ENCODE data around the gene PIP4K2B. TPM values are rescaled to one million over a fixed set of nuclear protein-coding genes. Genes with fewer than 3 reads are reported as not detected.

Gene PIP4K2B
- total RNA-seq, 1 donor from 2014 or later, result 21.9 TPM

GRCh38 chr17:38815576-38816193 is 16.3 kb upstream of the PIP4K2B start:
- TF ChIP-seq CTCF (IDR thresholded peaks at IDR 0.05; ENCODE audit: insufficient read depth, low read length, severe bottlenecking), result peak; percentile 39
- H3K4me3 ChIP-seq (ENCODE audit: low read depth, low read length), result no peak overlapping the region
- DNase-seq (ENCODE audit: low read depth), result peak; percentile 37
- FAIRE-seq, result no peak
- no peaks in the 10 kb centered on the region for H3K27me3 ChIP-seq (ENCODE audit: control insufficient read depth, insufficient read depth, low read length)
- peaks cover 10% of the 10 kb centered on the region for H3K36me3 ChIP-seq (ENCODE audit: control insufficient read depth, insufficient read depth, low read length)

GRCh38 chr17:38809828-38810227 is 10.5 kb upstream of the PIP4K2B start:
- FAIRE-seq, result no peak
- no peaks in the 10 kb centered on the region for H3K27me3 ChIP-seq (ENCODE audit: control insufficient read depth, insufficient read depth, low read length)
- peaks cover 26% of the 10 kb centered on the region for H3K36me3 ChIP-seq (ENCODE audit: control insufficient read depth, insufficient read depth, low read length)
- DNase-seq (ENCODE audit: low read depth), result no peak
- TF ChIP-seq CTCF (IDR thresholded peaks at IDR 0.05; ENCODE audit: insufficient read depth, low read length, severe bottlenecking), result no peak
- no peak overlapping the region for H3K4me3 ChIP-seq (ENCODE audit: low read depth, low read length)

GRCh38 chr17:38800237-38800760 is 943 bp upstream of the PIP4K2B start:
- Histone ChIP-seq H3K4me3 (ENCODE audit: low read depth, low read length) (peak overlapping the region; percentile 89), H3K27me3 (ENCODE audit: control insufficient read depth, insufficient read depth, low read length) (no peaks in the 10 kb centered on the region), H3K36me3 (ENCODE audit: control insufficient read depth, insufficient read depth, low read length) (peaks cover 3% of the 10 kb centered on the region)
- TF ChIP-seq CTCF (IDR thresholded peaks at IDR 0.05; ENCODE audit: insufficient read depth, low read length, severe bottlenecking), result no peak
- DNase-seq (ENCODE audit: low read depth) (no peak), FAIRE-seq (no peak)

GRCh38 chr17:38798614-38799500 is 499 bp downstream of the PIP4K2B start:
- no peak for FAIRE-seq
- no peak for DNase-seq (ENCODE audit: low read depth)
- TF ChIP-seq CTCF (IDR thresholded peaks at IDR 0.05; ENCODE audit: insufficient read depth, low read length, severe bottlenecking), result no peak

GRCh38 chr17:38797828-38798227 is 1.5 kb downstream of the PIP4K2B start:
- Histone ChIP-seq H3K27me3 (ENCODE audit: control insufficient read depth, insufficient read depth, low read length) (no peaks in the 10 kb centered on the region), H3K36me3 (ENCODE audit: control insufficient read depth, insufficient read depth, low read length) (peaks cover 3% of the 10 kb centered on the region), H3K4me3 (ENCODE audit: low read depth, low read length) (no peak overlapping the region)
- TF ChIP-seq CTCF (IDR thresholded peaks at IDR 0.05; ENCODE audit: insufficient read depth, low read length, severe bottlenecking), result no peak
- FAIRE-seq (no peak), DNase-seq (ENCODE audit: low read depth) (no peak)

More at GRCh38 chr17:38798614-38799500, 499 bp downstream of the PIP4K2B start:
- Histone ChIP-seq H3K27me3 (ENCODE audit: control insufficient read depth, insufficient read depth, low read length) (no peaks in the 10 kb centered on the region), H3K36me3 (ENCODE audit: control insufficient read depth, insufficient read depth, low read length) (peaks cover 3% of the 10 kb centered on the region), H3K4me3 (ENCODE audit: low read depth, low read length) (peak overlapping the region; percentile 89)

All from bronchial epithelial cell (primary cell).